ENCODE data around the gene CACNA1G. TPM values are rescaled to one million over a fixed set of nuclear protein-coding genes. Genes with fewer than 3 reads are reported as not detected.

CACNA1G gene
- total and polyA plus RNA-seq, 10 donors: 0.02 to 1.3 (median 0.09) TPM; not detected in 1

DNA sequence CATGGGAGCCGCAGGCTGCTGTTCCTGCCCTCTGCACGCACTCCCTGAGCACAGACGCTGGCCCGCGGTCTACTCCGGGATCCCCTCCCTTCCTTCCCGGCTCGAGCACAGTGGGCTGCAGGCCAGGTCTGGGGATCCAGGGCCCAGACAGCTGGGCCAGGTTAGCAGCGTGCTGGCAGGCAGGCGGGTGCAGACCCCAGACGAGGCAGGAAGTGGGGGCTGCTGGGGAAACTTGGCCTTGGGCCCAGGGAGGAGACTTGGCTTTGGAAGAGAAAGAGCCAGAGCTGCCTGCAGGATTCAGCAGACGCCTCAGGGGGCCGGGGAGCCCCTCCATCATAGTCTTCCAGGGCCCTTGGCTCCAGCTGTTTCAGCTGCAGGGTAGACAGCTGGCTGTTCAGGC, 44.0 kb downstream of the CACNA1G start:
- Histone ChIP-seq H3K36me3 (no peaks in the 10 kb centered on the region), H3K4me3 (no peak overlapping the region), H3K27me3 (replicated peaks in 1 of 7) (peaks cover 0 to 80% (median 0%) of the 10 kb centered on the region in 7 donors), H3K9me3 (no peaks in the 10 kb centered on the region), H3K4me1 (peaks cover 0 to 17% (median 13%) of the 10 kb centered on the region in 6 donors), H3K27ac (no peak overlapping the region)
- TF ChIP-seq POLR2A (IDR thresholded peaks at IDR 0.05): no peak
- TF ChIP-seq POLR2AphosphoS5 (IDR thresholded peaks at IDR 0.05): peak; percentile 10 to 67 (median 59)
- TF ChIP-seq, protein P1, sequence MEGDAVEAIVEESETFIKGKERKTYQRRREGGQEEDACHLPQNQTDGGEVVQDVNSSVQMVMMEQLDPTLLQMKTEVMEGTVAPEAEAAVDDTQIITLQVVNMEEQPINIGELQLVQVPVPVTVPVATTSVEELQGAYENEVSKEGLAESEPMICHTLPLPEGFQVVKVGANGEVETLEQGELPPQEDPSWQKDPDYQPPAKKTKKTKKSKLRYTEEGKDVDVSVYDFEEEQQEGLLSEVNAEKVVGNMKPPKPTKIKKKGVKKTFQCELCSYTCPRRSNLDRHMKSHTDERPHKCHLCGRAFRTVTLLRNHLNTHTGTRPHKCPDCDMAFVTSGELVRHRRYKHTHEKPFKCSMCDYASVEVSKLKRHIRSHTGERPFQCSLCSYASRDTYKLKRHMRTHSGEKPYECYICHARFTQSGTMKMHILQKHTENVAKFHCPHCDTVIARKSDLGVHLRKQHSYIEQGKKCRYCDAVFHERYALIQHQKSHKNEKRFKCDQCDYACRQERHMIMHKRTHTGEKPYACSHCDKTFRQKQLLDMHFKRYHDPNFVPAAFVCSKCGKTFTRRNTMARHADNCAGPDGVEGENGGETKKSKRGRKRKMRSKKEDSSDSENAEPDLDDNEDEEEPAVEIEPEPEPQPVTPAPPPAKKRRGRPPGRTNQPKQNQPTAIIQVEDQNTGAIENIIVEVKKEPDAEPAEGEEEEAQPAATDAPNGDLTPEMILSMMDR (IDR thresholded peaks at IDR 0.05 in 8 of 11, conservative IDR thresholded peaks at IDR 0.05 in 3 of 11): no peak
- intact Hi-C loops (cut with DNase I; ENCODE audit: low total_unique reads): no loop called here
- DNase-seq: peak; percentile 82
- 9 to 36% (median 20%) methylated on average over 6 to 13 of the region's 13 CpGs for WGBS, 5 donors

DNA sequence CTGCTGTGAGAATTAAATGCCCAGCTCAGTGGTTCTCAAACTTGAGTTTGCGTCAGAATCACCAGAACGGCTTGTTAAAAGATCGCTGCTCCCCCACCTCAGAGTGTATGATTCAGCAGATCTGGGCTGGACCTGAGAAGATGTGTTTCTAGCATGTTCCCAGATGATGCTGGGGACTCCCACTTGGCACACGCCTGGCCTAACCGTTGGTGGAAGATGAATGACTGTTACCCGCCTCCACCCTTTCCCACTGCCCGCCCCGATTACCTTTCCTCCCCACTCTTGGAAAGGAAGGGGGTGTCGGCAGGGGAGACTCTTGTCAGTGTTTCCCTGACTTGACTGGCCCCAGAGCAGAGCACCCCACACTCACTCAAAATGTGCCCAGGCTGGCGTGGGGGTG, 44.9 kb downstream of the CACNA1G start:
- TF ChIP-seq POLR2AphosphoS5 (IDR thresholded peaks at IDR 0.05): no peak
- TF ChIP-seq, protein P1 (IDR thresholded peaks at IDR 0.05 in 8 of 11, conservative IDR thresholded peaks at IDR 0.05 in 3 of 11): no peak
- no peak for TF ChIP-seq POLR2A (IDR thresholded peaks at IDR 0.05)
- DNase-seq: no peak
- H3K4me1 ChIP-seq: peaks cover 0 to 17% (median 13%) of the 10 kb centered on the region in 6 donors
- intact Hi-C loops (cut with DNase I; ENCODE audit: low total_unique reads): no loop called here
- peaks cover 0 to 87% (median 0%) of the 10 kb centered on the region in 7 donors for H3K27me3 ChIP-seq (replicated peaks in 1 of 7)
- WGBS, 5 donors: 55 to 77% (median 64%) methylated on average over 9 to 10 of the region's 10 CpGs
- H3K36me3 ChIP-seq: no peaks in the 10 kb centered on the region
- no peaks in the 10 kb centered on the region for H3K9me3 ChIP-seq
- H3K4me3 ChIP-seq: no peak overlapping the region
- no peak overlapping the region for H3K27ac ChIP-seq

DNA sequence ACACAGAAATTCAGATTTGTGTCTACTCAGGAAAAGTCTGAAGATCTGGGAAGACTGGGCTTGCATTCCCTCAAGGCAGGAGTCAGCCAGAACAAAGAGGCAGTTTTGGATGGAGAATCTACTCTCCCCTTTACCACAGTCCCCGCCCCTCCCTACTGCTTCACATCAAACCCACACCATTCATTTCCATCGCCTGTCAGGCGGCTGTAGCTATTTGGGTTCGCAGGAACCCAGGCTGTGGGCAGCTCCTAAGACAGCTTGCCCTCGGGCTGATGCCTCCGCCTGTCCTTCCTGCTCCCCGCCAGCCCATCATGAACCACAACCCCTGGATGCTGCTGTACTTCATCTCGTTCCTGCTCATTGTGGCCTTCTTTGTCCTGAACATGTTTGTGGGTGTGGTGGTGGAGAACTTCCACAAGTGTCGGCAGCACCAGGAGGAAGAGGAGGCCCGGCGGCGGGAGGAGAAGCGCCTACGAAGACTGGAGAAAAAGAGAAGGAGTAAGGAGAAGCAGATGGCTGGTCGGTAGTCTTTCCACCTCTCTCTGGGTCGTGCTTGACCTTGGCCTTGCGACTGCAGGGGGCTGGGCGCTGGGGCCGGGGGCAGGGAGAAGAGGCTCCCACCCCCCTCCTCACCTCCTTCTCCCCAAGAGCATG, 47.1 kb downstream of the CACNA1G start:
- no peak for DNase-seq
- H3K4me1 ChIP-seq: peaks cover 0 to 17% (median 13%) of the 10 kb centered on the region in 6 donors
- H3K4me3 ChIP-seq: no peak overlapping the region
- H3K27me3 ChIP-seq (replicated peaks in 1 of 7): peaks cover 0 to 77% (median 0%) of the 10 kb centered on the region in 7 donors
- H3K9me3 ChIP-seq: no peaks in the 10 kb centered on the region
- H3K36me3 ChIP-seq: no peaks in the 10 kb centered on the region
- H3K27ac ChIP-seq: no peak overlapping the region
- intact Hi-C loops (cut with DNase I; ENCODE audit: low total_unique reads): no loop called here
- 71 to 87% (median 79%) methylated on average over 19 of the region's 19 CpGs for WGBS, 5 donors
- TF ChIP-seq, protein P1 (IDR thresholded peaks at IDR 0.05 in 8 of 11, conservative IDR thresholded peaks at IDR 0.05 in 3 of 11): no peak
- TF ChIP-seq POLR2A (IDR thresholded peaks at IDR 0.05) (no peak), POLR2AphosphoS5 (IDR thresholded peaks at IDR 0.05) (no peak)

DNA sequence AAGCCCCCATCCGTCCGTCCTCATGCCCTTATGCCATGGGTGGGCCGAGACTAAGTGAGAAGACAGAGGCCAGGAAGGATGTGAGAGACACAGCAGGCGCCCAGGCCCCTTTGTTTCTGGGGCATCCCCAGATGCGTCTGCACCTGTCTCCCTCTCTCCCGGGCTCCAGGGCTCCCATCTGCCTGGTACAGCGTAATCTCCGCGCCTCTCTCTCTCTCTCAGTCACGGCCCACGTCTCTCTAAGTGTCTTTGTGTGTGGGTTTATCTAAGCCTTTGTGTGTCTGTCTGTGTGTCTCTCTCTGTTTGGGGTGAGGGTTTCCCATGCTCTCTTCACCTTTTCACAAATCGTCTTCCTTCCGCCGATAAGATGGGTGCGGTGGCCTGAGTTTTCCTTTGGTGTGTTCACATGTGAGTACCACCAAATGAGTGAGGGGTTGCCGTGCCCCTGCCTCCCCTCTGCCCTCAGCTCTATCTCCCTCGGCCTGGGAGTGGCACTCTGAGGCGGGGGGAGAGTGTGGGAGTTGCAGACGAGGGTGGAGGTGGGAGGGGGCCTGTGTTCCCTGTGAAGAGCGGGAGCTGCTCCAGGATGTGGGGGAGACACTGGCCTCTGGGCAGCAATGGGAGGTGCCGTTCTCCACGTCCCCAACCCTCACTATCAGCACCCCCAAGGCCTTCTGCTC, 48.3 kb downstream of the CACNA1G start:
- H3K36me3 ChIP-seq: no peaks in the 10 kb centered on the region
- H3K4me1 ChIP-seq: peaks cover 0 to 23% (median 19%) of the 10 kb centered on the region in 6 donors
- H3K27me3 ChIP-seq (replicated peaks in 1 of 7): peaks cover 0 to 77% (median 0%) of the 10 kb centered on the region in 7 donors
- WGBS, 5 donors: 77 to 85% (median 80%) methylated on average over 22 of the region's 22 CpGs
- no peaks in the 10 kb centered on the region for H3K9me3 ChIP-seq
- H3K4me3 ChIP-seq: no peak overlapping the region
- intact Hi-C loops (cut with DNase I; ENCODE audit: low total_unique reads): no loop called here
- H3K27ac ChIP-seq: no peak overlapping the region
- no peak for DNase-seq
- TF ChIP-seq POLR2AphosphoS5 (IDR thresholded peaks at IDR 0.05) (no peak), POLR2A (IDR thresholded peaks at IDR 0.05) (no peak)
- TF ChIP-seq, protein P1 (IDR thresholded peaks at IDR 0.05 in 8 of 11, conservative IDR thresholded peaks at IDR 0.05 in 3 of 11): no peak

Measured in spleen (tissue), 11 donors.